Measurements from ENCODE around the gene DOCK2. TPM values are rescaled to one million over a fixed set of nuclear protein-coding genes. Genes with fewer than 3 reads are reported as not detected.

The DOCK2 gene
- total and polyA plus RNA-seq, 2 of the 8 experiments (the other 6 are each of a cell fraction or from before 2014, with no cell fraction given), result 3.9 to 5.7 TPM

DNA sequence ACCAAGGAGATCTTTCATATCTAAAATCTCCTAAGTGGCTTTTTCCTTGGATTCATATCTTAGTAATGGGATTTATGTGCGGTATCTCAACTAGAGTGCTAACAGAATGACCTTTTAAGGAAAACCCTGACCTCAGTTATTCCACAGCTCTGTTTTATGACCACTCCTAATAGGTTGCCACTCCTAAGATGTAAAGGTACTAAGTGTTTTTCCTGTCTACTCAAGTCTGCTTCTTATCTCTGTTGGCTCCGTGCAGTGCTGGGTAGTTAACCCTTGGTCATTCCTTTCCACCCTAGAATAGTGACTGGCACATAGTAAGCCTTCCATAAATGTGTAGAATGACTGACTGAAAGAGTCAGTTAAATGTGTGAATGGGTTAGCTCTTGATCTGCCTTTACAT, 161.4 kb downstream of the DOCK2 start (continued):
- TF ChIP-seq, protein P1, sequence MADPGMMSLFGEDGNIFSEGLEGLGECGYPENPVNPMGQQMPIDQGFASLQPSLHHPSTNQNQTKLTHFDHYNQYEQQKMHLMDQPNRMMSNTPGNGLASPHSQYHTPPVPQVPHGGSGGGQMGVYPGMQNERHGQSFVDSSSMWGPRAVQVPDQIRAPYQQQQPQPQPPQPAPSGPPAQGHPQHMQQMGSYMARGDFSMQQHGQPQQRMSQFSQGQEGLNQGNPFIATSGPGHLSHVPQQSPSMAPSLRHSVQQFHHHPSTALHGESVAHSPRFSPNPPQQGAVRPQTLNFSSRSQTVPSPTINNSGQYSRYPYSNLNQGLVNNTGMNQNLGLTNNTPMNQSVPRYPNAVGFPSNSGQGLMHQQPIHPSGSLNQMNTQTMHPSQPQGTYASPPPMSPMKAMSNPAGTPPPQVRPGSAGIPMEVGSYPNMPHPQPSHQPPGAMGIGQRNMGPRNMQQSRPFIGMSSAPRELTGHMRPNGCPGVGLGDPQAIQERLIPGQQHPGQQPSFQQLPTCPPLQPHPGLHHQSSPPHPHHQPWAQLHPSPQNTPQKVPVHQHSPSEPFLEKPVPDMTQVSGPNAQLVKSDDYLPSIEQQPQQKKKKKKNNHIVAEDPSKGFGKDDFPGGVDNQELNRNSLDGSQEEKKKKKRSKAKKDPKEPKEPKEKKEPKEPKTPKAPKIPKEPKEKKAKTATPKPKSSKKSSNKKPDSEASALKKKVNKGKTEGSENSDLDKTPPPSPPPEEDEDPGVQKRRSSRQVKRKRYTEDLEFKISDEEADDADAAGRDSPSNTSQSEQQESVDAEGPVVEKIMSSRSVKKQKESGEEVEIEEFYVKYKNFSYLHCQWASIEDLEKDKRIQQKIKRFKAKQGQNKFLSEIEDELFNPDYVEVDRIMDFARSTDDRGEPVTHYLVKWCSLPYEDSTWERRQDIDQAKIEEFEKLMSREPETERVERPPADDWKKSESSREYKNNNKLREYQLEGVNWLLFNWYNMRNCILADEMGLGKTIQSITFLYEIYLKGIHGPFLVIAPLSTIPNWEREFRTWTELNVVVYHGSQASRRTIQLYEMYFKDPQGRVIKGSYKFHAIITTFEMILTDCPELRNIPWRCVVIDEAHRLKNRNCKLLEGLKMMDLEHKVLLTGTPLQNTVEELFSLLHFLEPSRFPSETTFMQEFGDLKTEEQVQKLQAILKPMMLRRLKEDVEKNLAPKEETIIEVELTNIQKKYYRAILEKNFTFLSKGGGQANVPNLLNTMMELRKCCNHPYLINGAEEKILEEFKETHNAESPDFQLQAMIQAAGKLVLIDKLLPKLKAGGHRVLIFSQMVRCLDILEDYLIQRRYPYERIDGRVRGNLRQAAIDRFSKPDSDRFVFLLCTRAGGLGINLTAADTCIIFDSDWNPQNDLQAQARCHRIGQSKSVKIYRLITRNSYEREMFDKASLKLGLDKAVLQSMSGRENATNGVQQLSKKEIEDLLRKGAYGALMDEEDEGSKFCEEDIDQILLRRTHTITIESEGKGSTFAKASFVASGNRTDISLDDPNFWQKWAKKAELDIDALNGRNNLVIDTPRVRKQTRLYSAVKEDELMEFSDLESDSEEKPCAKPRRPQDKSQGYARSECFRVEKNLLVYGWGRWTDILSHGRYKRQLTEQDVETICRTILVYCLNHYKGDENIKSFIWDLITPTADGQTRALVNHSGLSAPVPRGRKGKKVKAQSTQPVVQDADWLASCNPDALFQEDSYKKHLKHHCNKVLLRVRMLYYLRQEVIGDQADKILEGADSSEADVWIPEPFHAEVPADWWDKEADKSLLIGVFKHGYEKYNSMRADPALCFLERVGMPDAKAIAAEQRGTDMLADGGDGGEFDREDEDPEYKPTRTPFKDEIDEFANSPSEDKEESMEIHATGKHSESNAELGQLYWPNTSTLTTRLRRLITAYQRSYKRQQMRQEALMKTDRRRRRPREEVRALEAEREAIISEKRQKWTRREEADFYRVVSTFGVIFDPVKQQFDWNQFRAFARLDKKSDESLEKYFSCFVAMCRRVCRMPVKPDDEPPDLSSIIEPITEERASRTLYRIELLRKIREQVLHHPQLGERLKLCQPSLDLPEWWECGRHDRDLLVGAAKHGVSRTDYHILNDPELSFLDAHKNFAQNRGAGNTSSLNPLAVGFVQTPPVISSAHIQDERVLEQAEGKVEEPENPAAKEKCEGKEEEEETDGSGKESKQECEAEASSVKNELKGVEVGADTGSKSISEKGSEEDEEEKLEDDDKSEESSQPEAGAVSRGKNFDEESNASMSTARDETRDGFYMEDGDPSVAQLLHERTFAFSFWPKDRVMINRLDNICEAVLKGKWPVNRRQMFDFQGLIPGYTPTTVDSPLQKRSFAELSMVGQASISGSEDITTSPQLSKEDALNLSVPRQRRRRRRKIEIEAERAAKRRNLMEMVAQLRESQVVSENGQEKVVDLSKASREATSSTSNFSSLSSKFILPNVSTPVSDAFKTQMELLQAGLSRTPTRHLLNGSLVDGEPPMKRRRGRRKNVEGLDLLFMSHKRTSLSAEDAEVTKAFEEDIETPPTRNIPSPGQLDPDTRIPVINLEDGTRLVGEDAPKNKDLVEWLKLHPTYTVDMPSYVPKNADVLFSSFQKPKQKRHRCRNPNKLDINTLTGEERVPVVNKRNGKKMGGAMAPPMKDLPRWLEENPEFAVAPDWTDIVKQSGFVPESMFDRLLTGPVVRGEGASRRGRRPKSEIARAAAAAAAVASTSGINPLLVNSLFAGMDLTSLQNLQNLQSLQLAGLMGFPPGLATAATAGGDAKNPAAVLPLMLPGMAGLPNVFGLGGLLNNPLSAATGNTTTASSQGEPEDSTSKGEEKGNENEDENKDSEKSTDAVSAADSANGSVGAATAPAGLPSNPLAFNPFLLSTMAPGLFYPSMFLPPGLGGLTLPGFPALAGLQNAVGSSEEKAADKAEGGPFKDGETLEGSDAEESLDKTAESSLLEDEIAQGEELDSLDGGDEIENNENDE (IDR thresholded peaks at IDR 0.05; ENCODE audit: insufficient replicate concordance, low read length), result no peak
- no peak for TF ChIP-seq RAD21 (IDR thresholded peaks at IDR 0.05 in 1 of 2, conservative IDR thresholded peaks at IDR 0.05 in 1 of 2; ENCODE audit: low read depth in 2 of 2, low read length in 2 of 2)
- TF ChIP-seq SP1 (IDR thresholded peaks at IDR 0.05; ENCODE audit: low read depth, low read length), result no peak
- no peak for TF ChIP-seq JUN (IDR thresholded peaks at IDR 0.05; ENCODE audit: low read depth, low read length)
- TF ChIP-seq POLR2A (IDR thresholded peaks at IDR 0.05; ENCODE audit: control extremely low read depth in 1 of 2, low read depth in 2 of 2, low read length in 2 of 2), result no peak
- no peak for TF ChIP-seq BACH1 (IDR thresholded peaks at IDR 0.05; ENCODE audit: low read length)
- TF ChIP-seq YY1 (IDR thresholded peaks at IDR 0.05; ENCODE audit: low read depth, low read length), result no peak
- TF ChIP-seq SIX5 (IDR thresholded peaks at IDR 0.05; ENCODE audit: low read depth, low read length), result no peak
- no peak for TF ChIP-seq TCF12 (IDR thresholded peaks at IDR 0.05; ENCODE audit: low read depth, low read length)
- TF ChIP-seq POLR2AphosphoS5 (IDR thresholded peaks at IDR 0.05; ENCODE audit: low read depth, low read length), result no peak
